Upper lobe of left lung (tissue), 6 donors: ENCODE results near the gene NSD1. TPM values are rescaled to one million over a fixed set of nuclear protein-coding genes. Genes with fewer than 3 reads are reported as not detected.

Experiments used
- ATAC-seq, 2 donors: fragments of 200-7000 bp; cut with Tn5 transposase; one replicate each; pipeline ENCODE4 v1.9.1; 2022; ENCODE audit warnings: mild to moderate bottlenecking in 2 of 2, moderate library complexity in 2 of 2; ENCODE audit not compliant: low FRiP score in 2 of 2
- DNase-seq, 2 donors: peaks; one replicate each; pipeline ENCODE4 v3.0.0-alpha.2; 2019 to 2020
- H3K27ac ChIP-seq, 4 donors: fragments of 200-600 bp; sonication (generic); one replicate each; pipeline ENCODE4 v1.5.1; 2016 to 2019
- H3K27me3 ChIP-seq, 4 donors: fragments of 200-600 bp; sonication (generic); one replicate each; pipeline ENCODE4 v1.5.1; 2017 to 2019
- H3K36me3 ChIP-seq, 4 donors: fragments of 200-600 bp; sonication (generic); one replicate each; pipeline ENCODE4 v1.5.1; 2016 to 2019
- H3K4me1 ChIP-seq, 4 donors: fragments of 200-600 bp; sonication (generic); one replicate each; pipeline ENCODE4 v1.5.1; 2018 to 2019
- H3K4me3 ChIP-seq, 4 donors: fragments of 200-600 bp; sonication (generic); one replicate each; pipeline ENCODE4 v1.5.1; 2017 to 2019; ENCODE audit warnings: mild to moderate bottlenecking in 2 of 4, moderate library complexity in 1 of 4
- H3K9me3 ChIP-seq, 4 donors: fragments of 200-600 bp; sonication (generic); one replicate each; pipeline ENCODE4 v1.5.1; 2018 to 2019
- CTCF ChIP-seq, 6 experiments: fragments of 450-650 bp in 4 of 6; fragments of 200-600 bp in 2 of 6; sonication (generic) in 2 of 6; IDR thresholded peaks; one replicate each; pipeline ENCODE4 v1.5.1; 2016 to 2019; ENCODE audit warnings: antibody characterized with exemption in 6 of 6
- EP300 ChIP-seq, 4 donors: sonication (generic); formaldehyde crosslinking; IDR thresholded peaks; one replicate each; pipeline ENCODE4 v1.5.1; 2017; ENCODE audit warnings: antibody characterized with exemption in 4 of 4, control low read depth in 2 of 4
- POLR2A ChIP-seq, 4 donors: fragments of 450-650 bp; IDR thresholded peaks; one replicate each; pipeline ENCODE4 v1.5.1; 2016 to 2017; ENCODE audit warnings: antibody characterized with exemption in 4 of 4, mild to moderate bottlenecking in 2 of 4
- POLR2AphosphoS5 ChIP-seq, 2 donors: sonication (generic); formaldehyde crosslinking; IDR thresholded peaks; one replicate each; pipeline ENCODE4 v1.5.1; 2017; ENCODE audit warnings: antibody characterized with exemption in 2 of 2
- WGBS, 2 donors: methylation state at CpG; one replicate each; pipeline ENCODE4 v1.1.5; 2017 to 2018; 5-methylcytosine and 5-hydroxymethylcytosine counted together
- total RNA-seq, 6 donors: library from RNA; depleted of rRNA in 4 of 6; stranded (reverse); fragments of >200 nt in 4 of 6; gene quantifications; one replicate each; pipeline versions ENCODE4 v1.1.0 to v1.2.1, GENCODE V29; 2016 to 2021
- donor health status: DM: no; HTN: no; CAD: no; lungs with moderate emphysema.
- donor health status: DM: no; HTN: yes; CAD: no; lungs with severe emphysema.

The NSD1 gene
- total RNA-seq, 6 donors from 2014 or later: 33.0 to 69.1 (median 55.7) TPM

GRCh38 chr5:177090813-177091212 lies 42.8 kb upstream of the NSD1 start:
- peaks cover 28 to 37% (median 32%) of the 10 kb centered on the region in 4 donors for H3K4me1 ChIP-seq
- ATAC-seq: no peak
- no peaks in the 10 kb centered on the region for H3K9me3 ChIP-seq
- no peak for DNase-seq
- no peaks in the 10 kb centered on the region for H3K27me3 ChIP-seq
- H3K4me3 ChIP-seq: no peak overlapping the region
- TF ChIP-seq CTCF (IDR thresholded peaks at IDR 0.05) (no peak), EP300 (IDR thresholded peaks at IDR 0.05) (no peak), POLR2AphosphoS5 (IDR thresholded peaks at IDR 0.05) (no peak), POLR2A (IDR thresholded peaks at IDR 0.05) (no peak)
- peak overlapping the region in 1 of 4 donors; percentile 68 for H3K27ac ChIP-seq
- H3K36me3 ChIP-seq: no peaks in the 10 kb centered on the region
- WGBS, 2 donors: 94% methylated on average over 12 to 13 of the region's 13 CpGs

GRCh38 chr5:177091232-177091631 lies 42.3 kb upstream of the NSD1 start:
- DNase-seq (no peak), ATAC-seq (no peak)
- no peaks in the 10 kb centered on the region for H3K9me3 ChIP-seq
- H3K36me3 ChIP-seq: no peaks in the 10 kb centered on the region
- no peak overlapping the region for H3K4me3 ChIP-seq
- peak overlapping the region in 1 of 4 donors; percentile 68 for H3K27ac ChIP-seq
- H3K27me3 ChIP-seq: no peaks in the 10 kb centered on the region
- WGBS, 2 donors: 90% methylated on average over 3 of the region's 3 CpGs; no CpG with 5 or more reads in 1 of the 2 donors
- TF ChIP-seq CTCF (IDR thresholded peaks at IDR 0.05): no peak
- TF ChIP-seq POLR2A (IDR thresholded peaks at IDR 0.05): no peak
- no peak for TF ChIP-seq EP300 (IDR thresholded peaks at IDR 0.05)
- no peak for TF ChIP-seq POLR2AphosphoS5 (IDR thresholded peaks at IDR 0.05)
- peaks cover 26 to 38% (median 33%) of the 10 kb centered on the region in 4 donors for H3K4me1 ChIP-seq

GRCh38 chr5:177092178-177093081 lies 41.1 kb upstream of the NSD1 start:
- Histone ChIP-seq H3K4me3 (no peak overlapping the region), H3K36me3 (no peaks in the 10 kb centered on the region), H3K9me3 (no peaks in the 10 kb centered on the region), H3K4me1 (peaks cover 17 to 31% (median 24%) of the 10 kb centered on the region in 4 donors), H3K27ac (peak overlapping the region in 2 of 4 donors; percentile 48 to 68), H3K27me3 (no peaks in the 10 kb centered on the region)
- TF ChIP-seq CTCF (IDR thresholded peaks at IDR 0.05) (no peak), EP300 (IDR thresholded peaks at IDR 0.05) (no peak), POLR2A (IDR thresholded peaks at IDR 0.05) (no peak), POLR2AphosphoS5 (IDR thresholded peaks at IDR 0.05) (no peak)
- no peak for ATAC-seq
- peak in 1 of 2 donors; percentile 77 for DNase-seq
- WGBS, 2 donors: 87 to 100% methylated on average over 3 to 27 of the region's 32 CpGs

- 92 to 95% methylated on average over 38 to 40 of the region's 40 CpGs for WGBS, 2 donors
- no peaks in the 10 kb centered on the region for H3K27me3 ChIP-seq
- TF ChIP-seq POLR2AphosphoS5 (IDR thresholded peaks at IDR 0.05): no peak
- no peak for TF ChIP-seq EP300 (IDR thresholded peaks at IDR 0.05)
- no peak for TF ChIP-seq CTCF (IDR thresholded peaks at IDR 0.05)
- TF ChIP-seq POLR2A (IDR thresholded peaks at IDR 0.05): no peak
- H3K27ac ChIP-seq: peak overlapping the region in 2 of 4 donors; percentile 48 to 68
- no peak overlapping the region for H3K4me3 ChIP-seq
- DNase-seq (no peak), ATAC-seq (no peak)
- H3K4me1 ChIP-seq: peaks cover 15 to 29% (median 22%) of the 10 kb centered on the region in 4 donors
- H3K36me3 ChIP-seq: no peaks in the 10 kb centered on the region
- H3K9me3 ChIP-seq: no peaks in the 10 kb centered on the region
Observed at GRCh38 chr5:177093082-177093712, 40.4 kb upstream of the NSD1 start.
